G401 (cell line): ENCODE data around the gene MUL1. TPM values are rescaled to one million over a fixed set of nuclear protein-coding genes. Genes with fewer than 3 reads are reported as not detected.

Experiments used
- total RNA-seq: library from RNA; depleted of rRNA; stranded (reverse); fragments of >200 nt; shearing (Covaris generic); gene quantifications from 2 replicates; pipeline ENCODE4 v1.2.3, GENCODE V29; 2014; rRNA removed

The MUL1 gene
- total RNA-seq, 1 experiment from 2014 or later: 13.3 TPM

Other genes starting within 250 kb of the MUL1 start
- not detected in 2 replicates for gene VWA5B1, start 217.3 kb downstream of the MUL1 start, total RNA-seq
- not detected in 2 replicates for gene CAMK2N1, start 21.9 kb downstream of the MUL1 start, total RNA-seq
- 0.31 and 1.4 TPM in 2 replicates for gene FAM43B, start 44.4 kb upstream of the MUL1 start, total RNA-seq
- gene CDA, start 80.9 kb upstream of the MUL1 start, total RNA-seq: not detected in 2 replicates
- 53.3 and 57.1 TPM in 2 replicates for gene PINK1, start 125.3 kb upstream of the MUL1 start, total RNA-seq
- gene DDOST, start 153.2 kb upstream of the MUL1 start, total RNA-seq: 389 and 401 TPM in 2 replicates
- gene KIF17, start 209.9 kb upstream of the MUL1 start, total RNA-seq: 0.43 and 1.4 TPM in 2 replicates
- 37.6 and 44.9 TPM in 2 replicates for gene SH2D5, start 224.6 kb upstream of the MUL1 start, total RNA-seq